Coronary artery (tissue), 2 donors: Measurements from ENCODE around the gene PRRT1.

Experiments used
- DNase-seq: peaks from one replicate; pipeline ENCODE4 v3.0.0-alpha.2; 2017; ENCODE audit warnings: low spot score
- H3K27ac ChIP-seq, 2 donors: fragments of 200-600 bp; sonication (generic); one replicate each; pipeline ENCODE4 v1.5.1; 2016 to 2019
- H3K4me3 ChIP-seq: fragments of 200-600 bp; sonication (generic); 2 replicates; pipeline ENCODE4 v1.5.1; 2016; ENCODE audit warnings: mild to moderate bottlenecking, moderate library complexity
- CTCF ChIP-seq: fragments of 200-600 bp; sonication (generic); IDR thresholded peaks from one replicate; pipeline ENCODE4 v1.5.1; 2019; ENCODE audit warnings: antibody characterized with exemption

PRRT1 gene

GRCh38 chr6:32184084-32184640 is 32.4 kb upstream of the PRRT1 start, which contains the start of gene AGER:
Gene AGER, minus strand, starts transcription at chr6:32184253. Its CDS starts 31 bp downstream, at chr6:32184222.
- TF ChIP-seq CTCF = no peak
- no peak within 1 kb of the TSS for H3K4me3 ChIP-seq
- peak within 1 kb of the TSS; percentile 42 to 58 for H3K27ac ChIP-seq
- no peak for DNase-seq

GRCh38 chr6:32183483-32184083 is 31.8 kb upstream of the PRRT1 start:
- no peak for TF ChIP-seq CTCF
- Histone ChIP-seq H3K4me3 (no peak overlapping the region), H3K27ac (peak overlapping the region in 1 of 2 donors; percentile 54)
- DNase-seq = no peak

DNA sequence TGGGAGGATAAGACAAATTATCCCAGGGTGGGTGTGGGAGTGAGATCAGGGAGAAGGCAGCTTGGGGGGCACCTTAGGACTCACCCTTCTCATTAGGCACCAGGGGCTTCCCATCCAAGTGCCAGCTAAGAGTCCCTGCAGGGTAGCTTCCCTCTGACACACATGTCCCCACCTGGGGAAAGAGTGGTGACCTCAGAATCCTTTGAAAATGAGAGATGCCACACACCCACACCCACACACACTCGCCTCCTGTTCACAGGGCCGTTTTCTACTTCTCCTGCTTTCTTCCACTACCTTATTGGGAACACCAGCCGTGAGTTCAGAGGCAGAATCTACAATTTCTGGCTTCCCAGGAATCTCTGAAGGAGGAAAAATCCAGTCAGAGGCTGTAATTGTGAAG is 31.3 kb upstream of the PRRT1 start:
- H3K27ac ChIP-seq = peak overlapping the region in 1 of 2 donors; percentile 54
- TF ChIP-seq CTCF = no peak
- DNase-seq = no peak

DNA sequence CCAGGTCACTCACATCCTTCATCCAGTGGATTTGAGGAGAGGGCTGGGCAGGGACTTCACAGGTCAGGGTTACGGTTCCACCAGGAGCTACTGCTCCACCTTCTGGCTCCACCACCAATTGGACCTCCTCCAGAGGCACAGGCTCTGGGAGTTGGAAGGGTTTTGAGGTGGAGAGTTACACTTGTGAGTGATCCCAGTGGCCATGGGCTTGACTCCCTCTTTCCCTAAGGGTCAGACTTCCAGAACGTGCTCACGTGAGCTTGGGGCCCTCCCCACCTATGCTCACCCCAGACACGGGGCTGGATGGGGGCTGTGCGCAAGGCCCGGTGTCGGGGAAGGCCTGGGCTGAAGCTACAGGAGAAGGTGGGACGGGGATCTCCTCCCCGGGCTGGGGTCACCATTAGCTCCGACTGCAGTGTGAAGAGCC is 30.8 kb upstream of the PRRT1 start:
- no peak for TF ChIP-seq CTCF
- no peak overlapping the region for H3K4me3 ChIP-seq
- peak overlapping the region in 1 of 2 donors; percentile 54 for H3K27ac ChIP-seq
- DNase-seq = no peak

More for the DNA sequence above, 31.3 kb upstream of the PRRT1 start:
- no peak overlapping the region for H3K4me3 ChIP-seq

- no peak for TF ChIP-seq CTCF
- no peak for DNase-seq
- Histone ChIP-seq H3K4me3 (no peak overlapping the region), H3K27ac (peak overlapping the region in 1 of 2 donors; percentile 54)
These were observed 30.3 kb upstream of the PRRT1 start for GRCh38 chr6:32181915-32182529.

GRCh38 chr6:32181148-32181702 is 29.5 kb upstream of the PRRT1 start:
- no peak for DNase-seq
- Histone ChIP-seq H3K27ac (peak overlapping the region in 1 of 2 donors; percentile 54), H3K4me3 (no peak overlapping the region)
- TF ChIP-seq CTCF = no peak
